ENCODE measurements around the gene CERS3.

CERS3 gene

DNA sequence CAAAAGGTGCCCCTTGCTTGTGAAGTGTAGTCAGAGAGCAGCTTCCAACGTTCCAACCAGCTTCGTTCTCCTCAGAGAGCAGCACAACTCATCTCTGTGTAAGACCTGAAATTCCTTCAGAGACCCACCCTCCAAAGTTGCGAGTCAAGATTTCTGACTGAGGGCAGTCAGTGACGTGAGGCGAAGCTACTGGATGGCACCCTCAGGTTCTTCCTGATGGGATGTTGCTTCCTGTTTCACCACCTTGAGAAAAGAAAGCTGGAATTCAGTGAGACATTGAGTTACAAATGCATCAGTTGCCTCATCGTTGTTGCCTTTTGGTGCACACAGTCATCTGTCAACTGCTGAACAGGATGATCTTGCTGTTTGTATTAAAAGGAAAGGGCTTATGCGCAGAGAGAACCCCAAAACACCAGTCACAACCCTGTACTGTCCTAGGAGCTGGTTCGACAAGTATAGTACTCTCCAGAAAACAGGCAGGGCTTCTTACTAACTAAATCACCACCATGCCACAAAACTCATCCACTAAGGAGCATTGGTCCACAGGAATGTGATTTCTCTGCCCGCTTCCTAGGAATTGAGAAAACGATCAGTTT is at the start of gene CERS3:
Gene CERS3, minus strand, starts transcription at position 118 of the 596 bp plus-strand sequence. CDS start 27,101 bp downstream, outside the sequence.
- DNase-seq: no peak

DNA sequence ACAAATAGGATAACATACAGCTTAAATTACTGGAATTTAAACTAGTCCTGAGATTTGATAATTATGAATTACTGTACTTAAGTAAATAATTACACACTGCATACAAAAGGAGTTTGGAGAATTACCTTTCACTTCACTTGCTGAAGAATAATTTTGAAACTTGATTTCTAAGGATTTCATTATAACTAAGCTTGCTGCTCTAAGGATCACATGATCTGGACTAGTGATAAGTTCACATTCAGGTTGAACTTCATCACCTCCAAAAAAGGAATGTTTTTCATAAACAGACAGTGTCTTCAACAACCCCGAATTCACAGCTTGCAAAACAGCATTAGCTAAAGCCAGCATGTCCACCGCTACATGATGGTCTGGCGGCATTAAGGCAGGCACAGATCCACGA is 44.8 kb upstream of the CERS3 start:
- DNase-seq: no peak

DNA sequence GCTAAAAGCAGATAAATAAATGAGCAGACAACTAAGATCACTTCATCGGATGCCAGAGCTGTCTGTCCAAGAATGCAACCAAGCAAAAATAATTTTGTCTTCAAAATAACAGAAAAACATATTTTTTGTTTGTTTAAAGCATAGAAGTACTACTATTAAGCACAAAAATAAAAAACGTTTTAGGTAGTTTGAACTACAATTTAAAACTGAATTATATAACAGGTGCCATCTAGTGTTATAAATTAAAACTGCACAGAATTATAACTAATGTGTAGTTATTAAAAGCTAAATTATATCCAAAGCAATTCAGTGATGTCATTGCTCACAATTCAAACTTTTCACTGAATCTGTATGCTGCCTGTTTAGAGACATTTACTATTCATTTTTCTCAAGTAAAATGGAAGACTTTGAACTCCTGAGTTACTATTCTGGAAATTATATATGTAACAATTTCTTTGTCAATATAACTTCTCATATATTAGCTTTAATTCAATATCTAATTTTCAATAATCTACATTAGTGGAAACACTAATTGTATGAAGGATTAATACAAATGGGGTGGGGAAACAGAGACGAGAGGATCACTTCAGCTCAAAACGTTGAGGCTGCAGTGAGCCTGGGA is 43.7 kb upstream of the CERS3 start:
- no peak for DNase-seq

DNA sequence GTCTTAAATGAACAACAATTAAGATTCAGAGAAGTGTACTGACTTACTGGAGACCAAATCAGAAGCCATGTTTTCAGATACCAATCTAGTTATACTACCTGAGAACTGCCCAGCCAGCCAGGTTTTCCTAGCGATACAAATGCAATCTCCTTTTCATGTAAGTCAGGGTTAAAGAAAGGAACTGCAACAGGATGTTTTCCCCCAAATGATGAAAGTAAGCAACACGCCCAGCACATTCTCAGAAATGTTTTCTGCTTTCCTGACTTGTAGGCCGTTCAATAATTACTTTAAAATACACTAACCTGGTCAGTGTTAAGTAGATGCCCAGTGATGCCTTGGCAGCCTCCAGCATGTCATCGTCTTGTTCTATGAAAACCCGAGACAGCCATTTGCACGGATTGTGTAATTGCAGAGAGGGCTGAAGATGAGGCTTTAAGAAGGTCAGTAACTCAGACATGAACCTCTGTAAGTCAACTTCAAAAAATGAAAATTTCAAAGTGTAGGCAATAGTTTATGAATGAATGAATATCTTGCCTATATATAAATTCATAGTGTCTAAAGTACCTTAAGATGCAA is 42.9 kb upstream of the CERS3 start:
- no peak for DNase-seq

DNA sequence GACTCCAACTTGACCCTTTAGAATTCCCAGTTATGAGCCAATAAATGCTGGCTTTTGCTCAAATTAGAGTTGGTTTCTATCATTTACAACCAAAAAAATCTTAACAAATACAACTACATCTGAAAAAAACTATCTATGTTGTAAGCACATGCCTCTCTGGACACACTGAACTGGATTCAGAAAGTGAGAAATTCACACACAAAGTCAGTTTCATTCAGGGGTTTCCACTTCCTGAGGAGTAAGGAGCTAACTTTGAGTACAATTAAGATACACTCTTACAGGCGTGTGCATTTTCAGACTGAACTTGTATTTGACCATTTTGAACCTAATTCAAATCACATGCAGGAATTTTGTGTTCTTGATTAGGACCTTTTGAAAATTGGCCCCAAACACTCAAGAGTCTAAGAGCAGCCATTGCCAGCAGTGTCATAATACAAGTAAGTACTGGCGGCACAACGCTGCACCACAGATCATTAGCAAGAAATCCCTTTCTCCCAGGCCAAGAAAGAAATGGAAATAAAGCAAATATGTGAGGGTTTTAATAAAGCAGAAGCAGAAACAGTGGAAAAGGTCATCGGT is 42.1 kb upstream of the CERS3 start:
- DNase-seq: no peak

DNA sequence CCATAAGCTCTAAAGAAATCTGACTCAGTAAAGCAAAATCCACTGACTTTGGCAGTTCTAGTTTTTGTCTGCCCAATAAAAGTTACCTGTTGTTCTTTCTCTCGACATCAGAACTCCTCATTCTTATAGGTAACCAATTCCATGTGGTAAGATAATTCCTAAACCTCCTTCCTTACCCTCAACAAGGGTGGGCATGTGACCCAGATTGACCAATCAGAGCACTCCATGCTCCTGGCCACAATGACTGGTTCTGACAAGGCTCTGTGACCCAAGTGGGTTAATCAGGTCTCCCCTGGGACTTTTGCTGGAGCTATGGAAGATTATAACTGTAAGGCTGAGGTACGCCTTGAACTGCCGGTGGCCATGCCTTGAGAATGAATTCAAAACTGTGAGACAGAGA is 41.5 kb upstream of the CERS3 start:
- DNase-seq: no peak

GRCh38 chr15:100569391-100569790 is 40.6 kb upstream of the CERS3 start:
- no peak for DNase-seq

DNA sequence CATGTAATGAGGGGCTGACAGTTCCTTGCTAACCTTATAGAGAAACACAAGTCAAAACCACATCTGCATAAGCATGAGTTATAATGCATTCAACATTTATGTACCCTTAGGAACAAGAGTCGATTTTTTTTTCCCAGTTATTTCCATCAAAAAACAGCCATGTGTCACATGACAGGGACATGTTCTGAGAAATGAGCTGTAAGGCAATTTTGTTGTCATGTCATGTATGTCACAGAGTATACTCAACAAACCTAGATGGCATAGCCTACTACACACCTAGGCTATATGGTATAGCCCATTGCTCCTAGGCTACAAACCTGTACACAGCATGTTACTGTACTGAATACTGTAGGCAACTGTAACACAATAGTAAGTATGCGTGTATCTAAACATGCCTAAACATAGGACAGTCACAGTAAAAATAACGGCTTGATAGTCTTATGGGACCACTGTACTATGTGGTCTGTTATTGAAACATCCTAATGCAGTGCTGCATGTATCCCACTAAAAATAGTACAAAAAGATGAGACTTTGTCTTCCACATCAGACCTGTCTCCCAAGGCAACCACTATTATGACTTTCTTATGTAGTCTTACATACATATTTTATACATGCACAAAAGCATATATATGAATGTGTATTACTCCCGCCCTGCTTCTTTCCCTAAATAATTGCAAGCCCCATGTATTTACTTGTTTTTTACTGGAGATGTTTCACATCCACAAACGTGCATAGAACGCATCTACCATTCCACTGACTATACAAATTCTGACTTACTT is 38.3 kb upstream of the CERS3 start:
- DNase-seq: no peak

DNA sequence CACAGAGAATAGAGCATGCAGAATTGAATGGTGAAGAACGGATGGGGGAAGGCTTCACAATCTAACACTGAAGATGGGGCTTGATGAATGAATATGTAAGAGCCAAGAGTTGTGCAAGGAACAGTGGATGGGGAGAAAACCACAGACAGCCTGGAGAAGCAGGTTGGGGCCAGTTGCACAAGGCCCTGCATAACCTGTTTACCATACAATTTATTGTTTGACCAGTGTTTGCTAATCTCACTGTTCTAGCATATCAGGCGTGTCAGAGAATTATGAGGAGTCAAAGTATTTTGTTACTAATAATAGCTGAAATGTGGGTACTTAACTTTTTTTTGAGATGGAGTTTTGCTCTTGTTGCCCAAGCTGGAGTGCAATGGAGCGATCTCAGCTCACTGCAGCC is 36.8 kb upstream of the CERS3 start:
- DNase-seq: no peak

DNA sequence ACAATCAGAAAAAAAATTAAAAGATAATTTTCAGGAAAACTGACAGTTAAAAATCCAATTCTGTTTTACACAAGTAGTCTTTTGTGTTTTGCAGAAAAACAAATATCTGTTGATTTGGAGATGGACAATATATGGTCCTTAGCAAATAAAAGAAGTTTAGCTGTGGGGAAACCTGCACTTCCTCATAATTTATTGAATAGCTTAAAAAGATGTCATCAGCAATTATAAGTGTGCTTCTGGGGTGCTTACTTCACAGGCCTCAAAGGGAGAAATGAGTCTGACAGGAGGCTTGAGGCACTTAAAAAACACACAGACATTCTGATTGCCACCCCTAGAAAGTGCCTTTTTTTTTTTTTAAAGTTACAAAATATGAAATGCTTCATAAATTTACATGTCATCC is 31.6 kb upstream of the CERS3 start:
- DNase-seq: no peak

DNA sequence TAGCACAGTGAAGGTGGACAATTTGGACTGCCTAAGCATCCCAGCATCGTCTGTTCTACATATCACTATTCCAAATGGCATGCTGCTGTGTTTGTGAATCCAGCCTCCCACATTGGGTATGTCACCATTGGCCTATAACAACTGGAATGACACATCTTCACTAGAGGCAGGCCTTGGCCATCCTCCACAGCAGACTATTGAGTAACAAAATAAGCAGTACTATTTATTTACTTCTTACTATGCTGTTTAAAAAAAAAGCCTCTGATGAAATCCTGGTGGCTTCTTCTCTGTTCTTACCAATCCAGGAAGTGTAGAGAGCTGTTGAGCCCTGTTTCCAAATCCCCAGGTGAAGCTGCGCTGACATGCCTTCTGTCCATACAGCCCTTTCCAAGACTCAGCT is 30.6 kb upstream of the CERS3 start:
- no peak for DNase-seq

GRCh38 chr15:100558771-100559254 is 30.1 kb upstream of the CERS3 start:
- no peak for DNase-seq

DNA sequence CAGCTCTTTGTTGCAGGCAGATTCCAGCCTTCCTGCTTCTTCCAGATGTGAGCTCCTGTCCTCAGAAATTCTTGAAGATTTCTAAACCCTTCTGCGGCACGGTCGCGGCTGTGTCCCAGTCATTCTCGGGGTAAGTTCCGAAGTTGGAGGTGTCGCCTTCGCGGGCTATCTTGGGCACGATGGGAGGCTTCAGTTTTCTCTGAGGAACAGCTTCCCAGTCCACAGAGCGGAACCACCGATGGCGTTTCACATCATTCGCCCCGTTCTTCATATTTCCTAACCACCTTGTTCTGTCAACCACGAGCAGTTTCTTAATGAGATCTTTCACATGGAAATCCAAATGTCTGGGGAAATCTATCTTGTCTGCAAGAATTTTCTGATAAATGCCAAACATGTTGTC is 24.7 kb upstream of the CERS3 start:
- DNase-seq: no peak

DNA sequence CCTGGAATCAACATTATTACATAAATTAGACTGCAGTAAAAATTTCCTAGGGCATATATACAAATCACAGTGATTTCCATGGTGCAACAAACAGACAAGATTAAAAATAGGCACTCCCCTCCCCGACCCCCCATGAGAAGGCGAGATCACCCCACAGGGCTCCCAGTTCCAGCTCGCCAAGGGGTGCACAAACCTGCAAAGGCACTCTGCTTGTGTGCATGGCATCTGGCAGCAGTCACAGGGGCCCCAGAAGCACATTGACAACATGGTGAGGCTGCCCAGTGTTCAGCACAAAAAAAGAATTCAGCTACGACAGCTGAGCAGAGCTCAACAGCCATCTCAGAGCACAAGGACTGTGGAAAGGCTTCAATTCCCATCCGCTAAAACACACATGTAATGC is 19.2 kb upstream of the CERS3 start:
- no peak for DNase-seq

- no peak for DNase-seq
These were observed 16.2 kb upstream of the CERS3 start for GRCh38 chr15:100544946-100545345.

GRCh38 chr15:100544338-100544841 is 15.6 kb upstream of the CERS3 start:
- no peak for DNase-seq

DNA sequence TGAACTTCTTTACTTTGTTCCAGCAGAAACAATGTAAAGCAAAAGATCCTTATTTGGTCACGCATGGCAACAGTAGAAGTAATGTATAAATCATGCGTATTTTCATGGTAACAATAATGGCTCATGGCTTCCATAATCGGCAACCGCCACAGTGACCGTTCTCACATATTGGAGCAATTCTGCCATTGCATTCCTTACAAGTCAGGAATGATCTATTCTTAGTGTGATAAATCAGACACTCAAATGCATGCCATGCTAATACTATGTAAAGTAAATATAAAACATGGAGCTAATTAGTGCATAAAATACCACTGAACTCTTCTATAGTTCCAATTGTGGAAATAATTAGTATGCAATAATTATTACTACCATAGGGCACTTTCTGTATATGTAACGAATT is 13.5 kb upstream of the CERS3 start:
- no peak for DNase-seq

DNA sequence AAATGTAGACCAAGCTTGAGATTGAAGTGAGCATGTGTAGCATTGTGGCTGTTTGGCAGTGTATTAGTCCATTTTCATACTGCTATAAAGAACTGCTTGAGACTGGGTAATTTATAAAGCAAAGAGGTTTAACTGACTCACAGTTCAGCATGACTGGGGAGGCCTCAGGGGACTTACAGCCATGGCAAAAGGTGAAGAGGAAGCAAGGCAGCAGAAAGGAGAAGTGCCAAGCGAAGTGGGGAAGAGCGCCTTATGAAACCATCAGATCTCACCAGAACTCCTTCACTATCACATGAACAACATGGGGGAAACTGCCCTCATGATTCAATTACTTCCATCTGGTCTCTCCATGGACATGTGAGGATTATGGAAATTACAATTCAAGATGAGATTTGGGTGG is 8.6 kb upstream of the CERS3 start:
- no peak for DNase-seq

DNA sequence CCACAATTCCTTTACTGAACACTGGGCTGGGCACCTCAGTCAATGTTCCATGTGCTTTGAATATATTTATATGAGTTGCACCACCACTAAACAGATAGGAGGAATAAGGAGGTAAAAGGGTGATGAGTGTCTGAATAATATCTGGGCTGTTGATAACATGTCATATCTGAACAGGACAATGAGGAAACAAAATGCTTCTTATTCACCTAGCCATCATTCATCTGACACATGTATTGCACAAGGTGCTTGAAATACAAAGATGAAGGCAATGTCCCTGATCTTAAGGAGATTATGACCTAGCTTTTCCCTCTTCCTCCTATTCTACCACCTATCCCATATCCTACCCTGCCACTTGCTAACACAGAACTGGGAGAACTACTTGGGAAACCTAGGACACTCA is 8.0 kb upstream of the CERS3 start:
- DNase-seq: no peak

- no peak for DNase-seq
These were observed 5.1 kb upstream of the CERS3 start for GRCh38 chr15:100533886-100534285.

- DNase-seq: no peak
These were observed 3.1 kb upstream of the CERS3 start for GRCh38 chr15:100531823-100532327.

DNA sequence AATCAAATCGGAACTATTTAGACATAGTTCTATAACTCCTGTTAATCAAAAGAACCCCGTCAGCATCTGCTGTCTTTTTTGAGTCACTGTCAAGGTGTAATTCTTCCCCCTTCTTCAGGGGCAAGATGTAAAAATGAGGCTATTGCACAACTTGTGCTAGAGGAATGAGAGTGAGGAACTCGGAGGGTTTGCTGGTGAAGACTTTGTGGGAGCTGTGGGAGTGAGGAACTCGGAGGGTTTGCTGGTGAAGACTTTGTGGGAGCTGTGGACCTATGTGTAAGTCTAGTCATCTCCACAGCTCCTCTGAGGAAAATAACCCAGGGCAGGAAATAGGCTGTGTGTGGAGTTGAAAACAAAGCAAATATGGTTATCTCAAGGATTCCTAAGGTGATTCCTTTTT is 2.5 kb upstream of the CERS3 start:
- DNase-seq: no peak

DNA sequence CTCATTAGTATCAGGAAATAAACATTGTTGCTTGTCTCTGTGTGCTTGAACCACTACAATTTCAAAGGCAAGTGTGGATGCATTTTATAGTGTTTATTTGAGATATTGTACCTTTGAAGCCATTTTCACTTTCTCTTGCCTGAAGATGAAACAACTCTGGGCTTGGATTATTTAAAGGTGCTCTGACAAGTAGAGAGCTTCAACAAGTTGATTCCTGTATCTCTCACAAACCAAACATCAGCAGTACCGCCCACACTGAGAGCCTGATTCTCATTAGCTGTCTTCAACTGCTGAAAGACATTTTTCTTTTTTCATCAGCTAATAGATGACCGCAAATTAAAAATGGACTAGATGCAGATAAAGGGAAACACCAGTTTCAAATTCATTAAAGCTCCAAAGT is 806 bp upstream of the CERS3 start:
- DNase-seq: no peak

All from stimulated activated CD4-positive, alpha-beta T cell treated with anti-CD3 and anti-CD28 coated beads, Interleukin-2, amount 100 ng/mL, for 24 hours (primary cell).